ENCODE measurements around the gene TINAG.
"Not testable (repeated sequence)": the region's sequence is repeated elsewhere in the genome, so short reads cannot be mapped to it uniquely, and the experiment has no call there.

The TINAG gene

DNA sequence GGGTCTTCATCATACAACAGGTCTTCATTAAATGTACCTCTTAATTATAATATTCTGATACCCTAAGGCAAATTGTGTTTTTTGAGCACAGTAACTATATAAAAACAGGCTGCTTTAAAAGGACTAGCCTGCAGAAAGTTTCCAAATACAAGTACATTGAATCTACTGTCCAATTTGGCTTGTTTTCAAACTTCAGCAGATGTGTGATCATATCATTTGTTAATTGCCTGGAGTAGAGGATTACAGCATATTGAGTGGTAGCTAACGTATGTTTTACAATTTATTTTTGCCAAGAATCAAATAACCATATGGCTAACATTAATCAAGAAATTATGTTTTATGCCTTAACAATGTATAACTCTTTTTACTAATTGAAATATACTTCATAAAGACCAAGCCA is 12.6 kb downstream of the TINAG start:
- Histone ChIP-seq H3K27me3 (ENCODE audit: control insufficient read depth, insufficient read depth, low read length) (no peaks in the 10 kb centered on the region), H3K36me3 (ENCODE audit: control insufficient read depth, insufficient read depth, low read length) (no peaks in the 10 kb centered on the region), H3K9me3 (ENCODE audit: control insufficient read depth, low read length) (no peaks in the 10 kb centered on the region), H3K4me1 (ENCODE audit: control insufficient read depth, insufficient read depth, low read length) (no peaks in the 10 kb centered on the region), H3K9ac (ENCODE audit: low read length) (no peak overlapping the region), H3K4me3 (ENCODE audit: low read length) (no peak overlapping the region)

DNA sequence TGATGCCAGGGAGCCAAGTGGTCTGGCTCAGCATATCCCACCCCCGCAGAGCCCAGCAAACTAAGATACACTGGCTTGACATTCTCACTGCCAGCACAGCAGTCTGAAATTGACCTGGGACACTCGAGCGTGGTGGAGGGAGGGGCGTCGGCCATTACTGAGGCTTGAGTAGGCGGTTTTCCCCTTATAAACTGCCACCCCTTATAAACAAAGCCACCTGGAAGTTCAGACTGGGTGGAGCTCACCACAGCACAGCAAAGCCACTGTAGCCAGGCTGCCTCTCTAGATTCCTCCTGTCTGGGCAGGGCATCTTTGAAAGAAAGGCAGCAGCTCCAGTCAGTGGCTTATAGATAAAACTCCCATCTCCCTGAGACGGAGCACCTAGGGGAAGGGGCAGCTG is 19.4 kb downstream of the TINAG start:
- H3K27me3 ChIP-seq (ENCODE audit: control insufficient read depth, insufficient read depth, low read length), result no peaks in the 10 kb centered on the region
- no peak overlapping the region for H3K4me3 ChIP-seq (ENCODE audit: low read length)
- no peaks in the 10 kb centered on the region for H3K9me3 ChIP-seq (ENCODE audit: control insufficient read depth, low read length)
- no peaks in the 10 kb centered on the region for H3K4me1 ChIP-seq (ENCODE audit: control insufficient read depth, insufficient read depth, low read length)
- H3K9ac ChIP-seq (ENCODE audit: low read length), result no peak overlapping the region
- no peaks in the 10 kb centered on the region for H3K36me3 ChIP-seq (ENCODE audit: control insufficient read depth, insufficient read depth, low read length)

DNA sequence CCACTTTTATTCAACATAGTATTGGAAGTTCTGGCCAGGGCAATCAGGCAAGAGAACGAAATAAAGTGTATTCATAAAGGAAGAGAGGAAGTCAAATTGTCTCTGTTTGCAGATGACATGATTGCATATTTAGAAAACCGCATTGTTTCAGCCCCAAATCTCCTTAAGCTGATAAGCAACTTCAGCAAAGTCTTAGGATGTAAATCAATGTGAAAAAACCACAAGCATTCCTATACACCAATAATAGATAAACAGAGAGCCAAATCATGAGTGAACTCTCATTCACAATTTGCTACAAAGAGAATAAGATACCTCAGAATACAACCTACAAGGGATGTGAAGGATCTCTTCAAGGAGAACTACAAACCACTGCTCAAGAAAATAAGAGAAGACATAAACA is 23.3 kb downstream of the TINAG start:
- not testable (repeated sequence) for H3K4me3 ChIP-seq (ENCODE audit: low read length); H3K4me1 ChIP-seq (ENCODE audit: control insufficient read depth, insufficient read depth, low read length); H3K9ac ChIP-seq (ENCODE audit: low read length); H3K36me3 ChIP-seq (ENCODE audit: control insufficient read depth, insufficient read depth, low read length); H3K9me3 ChIP-seq (ENCODE audit: control insufficient read depth, low read length); H3K27me3 ChIP-seq (ENCODE audit: control insufficient read depth, insufficient read depth, low read length)

DNA sequence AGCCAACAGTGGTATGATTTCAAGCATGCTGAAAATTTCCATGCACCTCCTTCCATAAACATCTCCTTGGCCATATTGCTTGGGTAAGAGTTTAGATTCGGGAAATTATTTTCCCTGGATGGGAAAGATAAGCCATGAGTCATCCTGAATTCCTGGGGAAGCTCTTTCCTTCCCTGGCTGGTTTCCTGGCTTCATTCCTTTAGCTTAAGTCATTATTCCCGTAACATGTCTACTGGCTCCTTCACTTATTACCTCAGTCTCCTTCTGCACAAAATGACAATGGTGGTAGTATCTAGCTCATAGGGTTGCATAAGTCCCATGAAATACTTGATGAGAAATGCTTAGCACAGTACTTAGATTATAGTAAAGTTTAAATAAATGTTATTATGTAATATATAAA is 27.6 kb downstream of the TINAG start:
- H3K27me3 ChIP-seq (ENCODE audit: control insufficient read depth, insufficient read depth, low read length), result no peaks in the 10 kb centered on the region
- H3K4me3 ChIP-seq (ENCODE audit: low read length), result no peak overlapping the region
- H3K4me1 ChIP-seq (ENCODE audit: control insufficient read depth, insufficient read depth, low read length), result no peaks in the 10 kb centered on the region
- H3K9me3 ChIP-seq (ENCODE audit: control insufficient read depth, low read length), result no peaks in the 10 kb centered on the region
- no peaks in the 10 kb centered on the region for H3K36me3 ChIP-seq (ENCODE audit: control insufficient read depth, insufficient read depth, low read length)
- no peak overlapping the region for H3K9ac ChIP-seq (ENCODE audit: low read length)

DNA sequence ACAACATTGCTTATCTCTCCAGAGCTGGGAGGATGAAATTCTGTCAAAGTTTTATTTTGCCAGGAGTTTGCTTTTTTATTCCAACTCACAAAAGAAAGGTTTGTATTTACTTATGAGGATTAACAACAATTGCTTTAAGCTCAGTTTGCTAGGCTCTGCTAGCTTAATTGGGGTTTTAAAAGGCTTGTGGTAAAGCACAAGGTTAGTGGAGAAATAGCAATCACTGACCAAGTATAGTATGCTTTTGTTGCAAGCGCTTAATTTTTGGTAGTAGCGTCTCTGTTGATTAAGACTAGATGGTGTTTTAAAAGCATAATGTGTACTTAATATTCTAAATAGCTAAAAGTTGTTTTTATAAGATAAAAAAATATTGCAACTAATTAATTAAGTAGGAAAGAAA is 45.7 kb downstream of the TINAG start:
- Histone ChIP-seq H3K9me3 (ENCODE audit: control insufficient read depth, low read length) (no peaks in the 10 kb centered on the region), H3K27me3 (ENCODE audit: control insufficient read depth, insufficient read depth, low read length) (no peaks in the 10 kb centered on the region), H3K36me3 (ENCODE audit: control insufficient read depth, insufficient read depth, low read length) (no peaks in the 10 kb centered on the region)

DNA sequence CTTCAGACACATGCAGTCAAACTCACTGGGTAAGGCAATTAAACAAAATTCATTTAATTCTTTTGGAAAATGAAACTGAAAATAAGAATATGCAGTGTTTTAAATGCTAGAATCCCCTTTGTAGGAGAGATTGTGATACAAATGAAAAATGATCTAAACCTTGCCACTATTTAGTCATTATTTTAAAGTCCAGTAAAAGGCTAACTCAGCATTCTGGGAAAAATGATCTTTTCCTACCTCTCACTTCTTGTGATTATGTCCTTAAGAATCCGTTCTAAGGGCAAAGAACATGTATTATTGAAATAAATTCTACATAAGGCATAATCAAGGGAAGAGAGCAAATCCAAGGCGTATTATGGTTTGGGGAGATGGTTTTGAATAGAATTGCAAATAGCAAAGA is 46.4 kb downstream of the TINAG start:
- Histone ChIP-seq H3K4me1 (ENCODE audit: control insufficient read depth, insufficient read depth, low read length) (no peaks in the 10 kb centered on the region), H3K9me3 (ENCODE audit: control insufficient read depth, low read length) (no peaks in the 10 kb centered on the region), H3K4me3 (ENCODE audit: low read length) (no peak overlapping the region), H3K36me3 (ENCODE audit: control insufficient read depth, insufficient read depth, low read length) (no peaks in the 10 kb centered on the region), H3K9ac (ENCODE audit: low read length) (no peak overlapping the region), H3K27me3 (ENCODE audit: control insufficient read depth, insufficient read depth, low read length) (no peaks in the 10 kb centered on the region)

More for the DNA sequence above, 45.7 kb downstream of the TINAG start:
- H3K4me1 ChIP-seq (ENCODE audit: control insufficient read depth, insufficient read depth, low read length), result no peaks in the 10 kb centered on the region
- no peak overlapping the region for H3K9ac ChIP-seq (ENCODE audit: low read length)
- no peak overlapping the region for H3K4me3 ChIP-seq (ENCODE audit: low read length)

DNA sequence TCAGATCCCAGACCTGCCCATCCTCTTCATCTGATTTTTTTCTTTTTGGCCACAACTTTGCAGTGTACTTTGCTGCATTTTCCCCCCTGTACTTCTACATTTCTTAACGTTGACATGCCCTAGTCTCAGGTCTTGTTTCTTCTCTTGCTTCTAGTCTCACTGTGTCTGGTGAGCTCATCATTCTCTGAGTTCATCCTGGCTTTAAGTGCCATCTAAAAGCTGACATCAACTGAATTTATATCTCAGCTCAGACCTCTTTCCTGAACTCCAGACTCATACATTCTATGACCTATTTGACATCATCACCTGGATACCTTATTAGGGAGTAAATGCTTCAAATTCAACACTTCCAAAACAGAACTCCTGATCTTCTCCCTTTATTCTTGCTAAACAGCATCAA is 48.9 kb downstream of the TINAG start:
- no peaks in the 10 kb centered on the region for H3K4me1 ChIP-seq (ENCODE audit: control insufficient read depth, insufficient read depth, low read length)
- H3K27me3 ChIP-seq (ENCODE audit: control insufficient read depth, insufficient read depth, low read length), result no peaks in the 10 kb centered on the region
- H3K9ac ChIP-seq (ENCODE audit: low read length), result no peak overlapping the region
- no peaks in the 10 kb centered on the region for H3K36me3 ChIP-seq (ENCODE audit: control insufficient read depth, insufficient read depth, low read length)
- no peaks in the 10 kb centered on the region for H3K9me3 ChIP-seq (ENCODE audit: control insufficient read depth, low read length)
- no peak overlapping the region for H3K4me3 ChIP-seq (ENCODE audit: low read length)

DNA sequence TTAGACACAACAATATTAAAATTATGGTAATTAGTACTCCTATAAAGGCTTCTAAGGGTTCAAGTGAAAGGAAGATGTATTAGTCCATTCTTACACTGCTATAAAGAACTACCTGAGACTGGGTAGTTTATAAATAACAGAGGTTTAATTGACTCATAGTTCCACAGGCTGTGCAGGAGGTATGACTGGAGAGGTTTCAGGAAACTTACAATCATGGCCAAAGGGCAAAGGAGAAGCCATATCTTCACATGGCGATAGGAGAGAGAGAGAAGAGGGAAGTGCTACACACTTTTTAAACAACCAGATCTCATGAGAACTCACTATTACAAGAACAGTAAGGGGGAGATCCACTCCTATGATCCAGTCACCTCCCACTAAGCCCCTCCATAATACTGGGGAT is 52.9 kb downstream of the TINAG start:
- Histone ChIP-seq H3K9me3 (ENCODE audit: control insufficient read depth, low read length) (no peaks in the 10 kb centered on the region), H3K36me3 (ENCODE audit: control insufficient read depth, insufficient read depth, low read length) (no peaks in the 10 kb centered on the region), H3K4me3 (ENCODE audit: low read length) (no peak overlapping the region), H3K4me1 (ENCODE audit: control insufficient read depth, insufficient read depth, low read length) (no peaks in the 10 kb centered on the region), H3K9ac (ENCODE audit: low read length) (no peak overlapping the region), H3K27me3 (ENCODE audit: control insufficient read depth, insufficient read depth, low read length) (no peaks in the 10 kb centered on the region)

DNA sequence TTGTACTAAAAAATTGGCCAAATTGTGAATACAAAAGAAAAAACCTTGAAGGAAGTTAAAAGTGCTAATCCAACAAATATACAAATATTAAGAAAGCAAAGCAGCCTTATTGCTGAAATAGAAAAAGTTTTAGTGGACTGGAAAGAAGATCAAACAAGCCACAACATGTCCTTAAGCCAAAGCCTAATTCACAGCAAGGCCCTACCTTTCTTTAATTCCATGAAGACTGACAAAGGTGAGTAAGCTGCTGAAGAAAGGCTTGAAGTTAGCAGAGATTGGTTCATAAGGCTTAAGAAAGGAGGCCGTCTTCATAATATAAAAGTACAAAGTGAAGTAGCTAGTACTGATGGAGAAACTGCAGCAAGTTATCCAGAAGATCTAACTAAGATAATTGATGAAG is 53.5 kb downstream of the TINAG start:
- H3K9ac ChIP-seq (ENCODE audit: low read length), result no peak overlapping the region
- H3K4me1 ChIP-seq (ENCODE audit: control insufficient read depth, insufficient read depth, low read length), result no peaks in the 10 kb centered on the region
- H3K9me3 ChIP-seq (ENCODE audit: control insufficient read depth, low read length), result no peaks in the 10 kb centered on the region
- no peak overlapping the region for H3K4me3 ChIP-seq (ENCODE audit: low read length)
- no peaks in the 10 kb centered on the region for H3K36me3 ChIP-seq (ENCODE audit: control insufficient read depth, insufficient read depth, low read length)
- H3K27me3 ChIP-seq (ENCODE audit: control insufficient read depth, insufficient read depth, low read length), result no peaks in the 10 kb centered on the region

DNA sequence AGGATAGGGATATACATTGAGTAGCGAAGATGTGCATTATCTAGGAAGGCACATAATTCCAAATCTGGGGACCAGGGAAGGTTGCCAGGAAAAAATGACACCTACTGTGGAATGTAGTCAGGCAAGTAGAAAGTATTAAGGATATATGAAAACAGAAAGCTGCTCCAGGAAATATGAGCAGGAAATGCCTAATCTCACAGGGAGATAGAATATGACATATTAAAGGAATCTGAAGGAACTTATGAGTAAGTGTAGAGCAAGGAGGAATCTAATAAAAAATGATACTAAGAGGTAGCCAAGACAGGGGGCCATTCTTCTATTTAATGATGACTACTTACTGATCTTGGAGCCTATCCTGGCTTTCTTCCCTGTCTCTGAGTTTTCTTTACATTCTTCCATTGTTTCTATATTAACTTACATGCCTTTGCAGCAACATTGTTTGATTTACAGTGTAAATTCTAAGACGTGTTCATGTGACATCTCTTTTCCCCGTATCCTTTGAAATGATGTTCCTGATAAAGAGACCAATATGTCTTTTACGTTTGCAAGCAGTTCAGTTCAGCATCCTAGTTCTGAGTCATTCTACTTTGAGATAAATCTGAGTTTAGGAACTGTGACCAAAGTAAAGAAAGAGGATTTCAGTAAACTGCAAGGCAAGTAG is 58.6 kb downstream of the TINAG start:
- Histone ChIP-seq H3K36me3 (ENCODE audit: control insufficient read depth, insufficient read depth, low read length) (no peaks in the 10 kb centered on the region), H3K27me3 (ENCODE audit: control insufficient read depth, insufficient read depth, low read length) (no peaks in the 10 kb centered on the region), H3K9ac (ENCODE audit: low read length) (no peak overlapping the region), H3K4me3 (ENCODE audit: low read length) (no peak overlapping the region), H3K9me3 (ENCODE audit: control insufficient read depth, low read length) (no peaks in the 10 kb centered on the region), H3K4me1 (ENCODE audit: control insufficient read depth, insufficient read depth, low read length) (no peaks in the 10 kb centered on the region)

DNA sequence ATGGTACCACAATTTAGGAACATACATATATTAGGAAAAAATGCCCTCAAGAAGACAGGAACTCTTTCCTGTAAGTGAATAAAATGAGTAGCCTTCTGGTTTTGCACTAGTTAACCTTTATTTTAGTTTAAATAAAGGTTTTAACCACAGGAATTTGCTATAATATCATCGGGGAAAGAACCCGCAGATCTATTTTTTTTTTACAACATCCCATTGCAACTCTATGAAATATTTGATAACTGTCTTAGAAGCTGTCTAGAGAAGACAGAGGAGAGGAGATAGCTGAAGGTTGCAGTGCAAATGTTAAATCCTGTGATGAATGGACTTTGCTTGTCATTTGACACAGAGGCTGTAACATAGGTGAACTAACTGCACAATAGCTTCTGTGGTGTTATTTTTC is 69.5 kb downstream of the TINAG start:
- no peaks in the 10 kb centered on the region for H3K4me1 ChIP-seq (ENCODE audit: control insufficient read depth, insufficient read depth, low read length)
- no peaks in the 10 kb centered on the region for H3K36me3 ChIP-seq (ENCODE audit: control insufficient read depth, insufficient read depth, low read length)
- no peaks in the 10 kb centered on the region for H3K27me3 ChIP-seq (ENCODE audit: control insufficient read depth, insufficient read depth, low read length)
- H3K9ac ChIP-seq (ENCODE audit: low read length), result no peak overlapping the region
- H3K4me3 ChIP-seq (ENCODE audit: low read length), result no peak overlapping the region
- no peaks in the 10 kb centered on the region for H3K9me3 ChIP-seq (ENCODE audit: control insufficient read depth, low read length)

DNA sequence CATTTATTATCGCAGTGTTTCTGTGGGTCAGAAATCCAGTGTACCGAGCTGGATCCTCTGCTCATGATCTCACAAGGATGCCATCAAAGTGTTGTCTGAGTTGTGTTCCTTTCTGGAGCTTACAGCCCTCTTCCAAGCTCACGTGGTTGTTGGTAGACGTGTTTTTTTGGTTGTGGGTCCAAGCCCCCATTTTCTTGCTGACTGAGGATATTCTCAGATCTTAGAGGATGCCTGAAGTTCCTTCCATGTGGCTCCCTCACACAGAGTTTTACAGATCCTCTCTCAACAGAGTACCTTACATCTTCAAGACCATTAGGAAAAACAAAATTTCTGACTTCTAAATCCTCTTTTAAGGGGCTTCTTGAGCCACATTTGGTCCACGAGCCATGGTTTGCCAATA is 78.1 kb downstream of the TINAG start:
- Histone ChIP-seq H3K9ac (ENCODE audit: low read length) (no peak overlapping the region), H3K27me3 (ENCODE audit: control insufficient read depth, insufficient read depth, low read length) (no peaks in the 10 kb centered on the region), H3K9me3 (ENCODE audit: control insufficient read depth, low read length) (no peaks in the 10 kb centered on the region), H3K4me1 (ENCODE audit: control insufficient read depth, insufficient read depth, low read length) (no peaks in the 10 kb centered on the region), H3K36me3 (ENCODE audit: control insufficient read depth, insufficient read depth, low read length) (no peaks in the 10 kb centered on the region), H3K4me3 (ENCODE audit: low read length) (no peak overlapping the region)

DNA sequence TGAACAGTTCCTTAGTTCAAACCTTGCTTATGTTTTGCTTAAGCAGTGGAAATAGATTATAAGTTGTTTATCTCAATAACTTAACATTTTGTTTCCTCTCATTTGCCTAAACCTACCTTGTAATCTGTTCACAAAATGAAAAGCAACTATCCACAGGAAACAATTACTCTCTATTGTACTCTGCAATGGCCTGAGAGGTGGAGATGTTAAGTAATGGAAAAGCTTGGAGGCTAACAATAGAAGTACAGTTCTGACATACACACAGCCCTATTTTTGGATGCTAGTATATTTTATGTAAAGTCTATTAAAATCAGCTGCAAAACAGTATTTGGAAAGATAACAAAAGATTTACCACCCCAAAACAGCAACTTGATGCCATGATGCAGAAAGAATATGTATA is 82.1 kb downstream of the TINAG start:
- H3K4me3 ChIP-seq (ENCODE audit: low read length), result no peak overlapping the region
- H3K4me1 ChIP-seq (ENCODE audit: control insufficient read depth, insufficient read depth, low read length), result no peaks in the 10 kb centered on the region
- no peaks in the 10 kb centered on the region for H3K27me3 ChIP-seq (ENCODE audit: control insufficient read depth, insufficient read depth, low read length)
- no peaks in the 10 kb centered on the region for H3K36me3 ChIP-seq (ENCODE audit: control insufficient read depth, insufficient read depth, low read length)
- no peaks in the 10 kb centered on the region for H3K9me3 ChIP-seq (ENCODE audit: control insufficient read depth, low read length)
- H3K9ac ChIP-seq (ENCODE audit: low read length), result no peak overlapping the region

Measured in mucosa of stomach (tissue), 1 donor.